Prostate gland (tissue), 2 donors: ENCODE results near the gene JADE2.

ENCODE experiments used
- POLR2A ChIP-seq: fragments of 450-650 bp; IDR thresholded peaks from one replicate; pipeline ENCODE4 v1.6.1; 2016; ENCODE audit warnings: antibody characterized with exemption, mild to moderate bottlenecking
- TF ChIP-seq, protein P1 (sequence below), 4 experiments: fragments of 200-600 bp in 2 of 4; fragments of 450-650 bp in 2 of 4; sonication (generic) in 2 of 4; IDR thresholded peaks; 1 replicate in 3 of 4; 2 replicates in 1 of 4; pipeline ENCODE4 v1.5.1; 2016 to 2019; ENCODE audit warnings: antibody characterized with exemption in 4 of 4, mild to moderate bottlenecking in 2 of 4, moderate library complexity in 2 of 4

DNA sequence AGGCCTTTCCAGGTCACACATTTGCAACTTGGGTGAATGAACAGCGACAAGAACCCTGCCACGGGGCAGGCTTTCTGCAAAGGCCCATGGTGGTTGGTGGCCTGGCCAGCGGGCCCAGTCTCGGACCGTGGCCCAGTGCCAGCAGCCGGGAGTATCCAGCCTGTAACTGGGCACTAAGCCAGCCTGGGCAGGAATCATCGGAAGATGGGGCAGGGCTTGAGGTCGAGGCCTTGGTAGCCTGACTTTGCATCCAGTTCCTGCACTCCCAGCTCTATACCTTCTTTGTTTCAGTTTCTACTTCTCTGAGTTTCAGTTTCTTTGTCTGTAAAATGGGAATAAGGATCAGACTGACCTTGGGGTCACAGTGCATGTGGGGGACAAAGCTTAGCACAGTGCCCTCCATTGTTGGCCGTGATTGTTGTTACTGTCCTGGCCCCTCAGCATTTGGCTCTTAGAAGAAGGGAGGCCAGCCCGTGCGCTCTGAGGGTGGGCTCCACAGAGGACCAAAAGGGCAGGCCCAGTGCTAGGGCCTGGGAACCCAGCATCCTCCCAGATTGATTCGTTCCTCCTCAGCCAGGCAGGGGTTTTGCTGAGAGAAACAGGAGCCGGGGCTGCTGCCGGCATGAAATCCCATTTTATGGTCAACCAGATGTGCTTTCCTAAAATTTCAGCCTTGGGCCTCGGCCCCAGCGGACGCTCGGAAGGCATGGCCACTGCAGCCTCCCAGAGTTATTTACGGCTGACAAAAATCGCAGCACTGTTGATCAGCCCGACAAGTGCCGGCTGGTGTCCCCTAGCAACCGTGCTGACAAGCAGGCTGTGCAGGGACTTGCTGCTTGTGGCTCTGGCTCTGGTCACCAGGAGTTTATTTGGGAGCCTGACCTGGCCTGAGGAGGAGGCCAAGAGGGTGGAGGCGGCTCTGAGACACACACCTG is 43.6 kb downstream of the JADE2 start:
- TF ChIP-seq, protein P1, sequence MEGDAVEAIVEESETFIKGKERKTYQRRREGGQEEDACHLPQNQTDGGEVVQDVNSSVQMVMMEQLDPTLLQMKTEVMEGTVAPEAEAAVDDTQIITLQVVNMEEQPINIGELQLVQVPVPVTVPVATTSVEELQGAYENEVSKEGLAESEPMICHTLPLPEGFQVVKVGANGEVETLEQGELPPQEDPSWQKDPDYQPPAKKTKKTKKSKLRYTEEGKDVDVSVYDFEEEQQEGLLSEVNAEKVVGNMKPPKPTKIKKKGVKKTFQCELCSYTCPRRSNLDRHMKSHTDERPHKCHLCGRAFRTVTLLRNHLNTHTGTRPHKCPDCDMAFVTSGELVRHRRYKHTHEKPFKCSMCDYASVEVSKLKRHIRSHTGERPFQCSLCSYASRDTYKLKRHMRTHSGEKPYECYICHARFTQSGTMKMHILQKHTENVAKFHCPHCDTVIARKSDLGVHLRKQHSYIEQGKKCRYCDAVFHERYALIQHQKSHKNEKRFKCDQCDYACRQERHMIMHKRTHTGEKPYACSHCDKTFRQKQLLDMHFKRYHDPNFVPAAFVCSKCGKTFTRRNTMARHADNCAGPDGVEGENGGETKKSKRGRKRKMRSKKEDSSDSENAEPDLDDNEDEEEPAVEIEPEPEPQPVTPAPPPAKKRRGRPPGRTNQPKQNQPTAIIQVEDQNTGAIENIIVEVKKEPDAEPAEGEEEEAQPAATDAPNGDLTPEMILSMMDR (IDR thresholded peaks at IDR 0.05), result no peak
- TF ChIP-seq POLR2A, result no peak
